T-helper 17 cell (primary cell): ENCODE measurements around the gene TRIM46. TPM values are rescaled to one million over a fixed set of nuclear protein-coding genes. Genes with fewer than 3 reads are reported as not detected.
"Not testable (repeated sequence)": the region's sequence is repeated elsewhere in the genome, so short reads cannot be mapped to it uniquely, and the experiment has no call there.

Experiments
- ATAC-seq: fragments of 150-1000 bp; cut with Tn5 transposase; 2 replicates; pipeline ENCODE4 v1.10.0; 2021; ENCODE audit warnings: mild to moderate bottlenecking, moderate library complexity
- DNase-seq, 3 donors: peaks; one replicate each; pipeline versions ENCODE4 v3.0.0 to v3.0.0-alpha.2; 2020 to 2021
- H3K9me3 ChIP-seq: one replicate; pipeline ENCODE4 v1.7.0; 2013; ENCODE audit warnings: low read length, mild to moderate bottlenecking; ENCODE audit not compliant: control insufficient read depth, poor library complexity, severe bottlenecking
- H3K27ac Mint-ChIP-seq: one replicate; pipeline ENCODE4 v1.8.0; 2022; ENCODE audit warnings: mild to moderate bottlenecking, moderate library complexity, mixed read lengths
- H3K27me3 Mint-ChIP-seq: one replicate; pipeline ENCODE4 v1.8.0; 2022; ENCODE audit warnings: mixed read lengths
- H3K36me3 Mint-ChIP-seq: one replicate; pipeline ENCODE4 v1.8.0; 2022; ENCODE audit warnings: low read depth, mixed read lengths
- H3K4me1 Mint-ChIP-seq: one replicate; pipeline ENCODE4 v1.8.0; 2022; ENCODE audit warnings: mild to moderate bottlenecking, mixed read lengths
- H3K4me3 Mint-ChIP-seq: one replicate; pipeline ENCODE4 v1.8.0; 2022; ENCODE audit warnings: mild to moderate bottlenecking, moderate library complexity, mixed read lengths
- total RNA-seq, 4 donors: library from RNA in 2 of 4; stranded (reverse) in 2 of 4; gene quantifications; one replicate each; pipeline ENCODE4 v1.2.3 and lab custom pipeline; 2022 to 2026

The TRIM46 gene
- total RNA-seq, 2 donors from 2014 or later, result 9.8 to 12.7 TPM

GRCh38 chr1:155202198-155202597 is 28.5 kb downstream of the TRIM46 start:
- Mint-ChIP-seq H3K27ac (no peak overlapping the region), H3K4me1 (peaks cover 7% of the 10 kb centered on the region), H3K36me3 (no peaks in the 10 kb centered on the region), H3K27me3 (no peaks in the 10 kb centered on the region), H3K4me3 (no peak overlapping the region)
- no peaks in the 10 kb centered on the region for H3K9me3 ChIP-seq
- DNase-seq, result no peak
- no peak for ATAC-seq

GRCh38 chr1:155202731-155203515 is 29.3 kb downstream of the TRIM46 start:
- ATAC-seq (no peak), DNase-seq (no peak)
- no peak overlapping the region for H3K27ac Mint-ChIP-seq
- H3K36me3 Mint-ChIP-seq, result no peaks in the 10 kb centered on the region
- H3K4me3 Mint-ChIP-seq, result no peak overlapping the region
- no peaks in the 10 kb centered on the region for H3K9me3 ChIP-seq
- H3K27me3 Mint-ChIP-seq, result no peaks in the 10 kb centered on the region
- H3K4me1 Mint-ChIP-seq, result peaks cover 11% of the 10 kb centered on the region

- Mint-ChIP-seq H3K27ac (no peak overlapping the region), H3K36me3 (no peaks in the 10 kb centered on the region), H3K4me1 (peaks cover 21% of the 10 kb centered on the region), H3K4me3 (no peak overlapping the region), H3K27me3 (no peaks in the 10 kb centered on the region)
- DNase-seq (no peak), ATAC-seq (no peak)
- no peaks in the 10 kb centered on the region for H3K9me3 ChIP-seq
Measured at GRCh38 chr1:155205035-155205434, 31.4 kb downstream of the TRIM46 start.

GRCh38 chr1:155205969-155206593 is 32.4 kb downstream of the TRIM46 start:
- no peak for DNase-seq

GRCh38 chr1:155206891-155207805 is 33.5 kb downstream of the TRIM46 start:
- peak; percentile 39 for ATAC-seq
- H3K4me1 Mint-ChIP-seq, result peaks cover 24% of the 10 kb centered on the region
- H3K9me3 ChIP-seq, result no peaks in the 10 kb centered on the region
- H3K4me3 Mint-ChIP-seq, result peak overlapping the region; percentile 91
- DNase-seq, result peak; percentile 80 to 95 (median 81)
- no peaks in the 10 kb centered on the region for H3K27me3 Mint-ChIP-seq
- H3K27ac Mint-ChIP-seq, result peak overlapping the region; percentile 98
- peaks cover 2% of the 10 kb centered on the region for H3K36me3 Mint-ChIP-seq

More at GRCh38 chr1:155205969-155206593, 32.4 kb downstream of the TRIM46 start:
- Mint-ChIP-seq H3K27me3 (no peaks in the 10 kb centered on the region), H3K4me3 (no peak overlapping the region), H3K27ac (no peak overlapping the region), H3K4me1 (peaks cover 24% of the 10 kb centered on the region), H3K36me3 (no peaks in the 10 kb centered on the region)
- no peaks in the 10 kb centered on the region for H3K9me3 ChIP-seq
- ATAC-seq, result no peak

GRCh38 chr1:155207806-155208540 is 34.3 kb downstream of the TRIM46 start, which contains the start of gene THBS3:
Gene THBS3 (minus strand): TSS chr1:155207897. CDS start chr1:155207876, 21 bp downstream.
- DNase-seq (no peak), ATAC-seq (no peak)
- peaks cover 2% of the 10 kb centered on the region for H3K36me3 Mint-ChIP-seq
- no peaks in the 10 kb centered on the region for H3K9me3 ChIP-seq
- H3K4me1 Mint-ChIP-seq, result peaks cover 24% of the 10 kb centered on the region
- H3K27me3 Mint-ChIP-seq, result no peaks in the 10 kb centered on the region
- peak within 1 kb of the TSS; percentile 91 for H3K4me3 Mint-ChIP-seq
- peak within 1 kb of the TSS; percentile 98 for H3K27ac Mint-ChIP-seq

GRCh38 chr1:155208541-155209311 is 35.1 kb downstream of the TRIM46 start, which contains the start of gene MTX1:
Gene MTX1 (plus strand): TSS chr1:155208695. CDS start chr1:155208805, 110 bp downstream.
- H3K4me3 Mint-ChIP-seq, result peak within 1 kb of the TSS; percentile 91
- H3K27ac Mint-ChIP-seq, result peak within 1 kb of the TSS; percentile 98
- DNase-seq (peak; percentile 88 to 90 (median 89)), ATAC-seq (peak; percentile 85)
- peaks cover 2% of the 10 kb centered on the region for H3K36me3 Mint-ChIP-seq
- no peaks in the 10 kb centered on the region for H3K9me3 ChIP-seq
- H3K4me1 Mint-ChIP-seq, result peaks cover 24% of the 10 kb centered on the region
- no peaks in the 10 kb centered on the region for H3K27me3 Mint-ChIP-seq

GRCh38 chr1:155209312-155209721 is 35.7 kb downstream of the TRIM46 start:
- no peaks in the 10 kb centered on the region for H3K9me3 ChIP-seq
- H3K4me1 Mint-ChIP-seq, result peaks cover 24% of the 10 kb centered on the region
- DNase-seq, result no peak
- H3K27me3 Mint-ChIP-seq, result no peaks in the 10 kb centered on the region
- peak overlapping the region; percentile 91 for H3K4me3 Mint-ChIP-seq
- peak overlapping the region; percentile 98 for H3K27ac Mint-ChIP-seq
- H3K36me3 Mint-ChIP-seq, result peaks cover 2% of the 10 kb centered on the region
- ATAC-seq, result no peak

- Mint-ChIP-seq H3K4me1 (peaks cover 32% of the 10 kb centered on the region), H3K27me3 (no peaks in the 10 kb centered on the region), H3K27ac (peak overlapping the region; percentile 98), H3K4me3 (peak overlapping the region; percentile 36), H3K36me3 (peaks cover 2% of the 10 kb centered on the region)
- DNase-seq (no peak), ATAC-seq (no peak)
- no peaks in the 10 kb centered on the region for H3K9me3 ChIP-seq
Measured at GRCh38 chr1:155210314-155211104, 36.9 kb downstream of the TRIM46 start.

GRCh38 chr1:155211381-155212050 is 37.9 kb downstream of the TRIM46 start:
- Mint-ChIP-seq H3K4me1 (peaks cover 33% of the 10 kb centered on the region), H3K27ac (peak overlapping the region; percentile 98)
- H3K4me3 Mint-ChIP-seq, H3K36me3 Mint-ChIP-seq, DNase-seq, H3K27me3 Mint-ChIP-seq, H3K9me3 ChIP-seq, ATAC-seq: not testable (repeated sequence)

- H3K27me3 Mint-ChIP-seq, H3K9me3 ChIP-seq, H3K4me3 Mint-ChIP-seq, ATAC-seq, DNase-seq, H3K27ac Mint-ChIP-seq, H3K36me3 Mint-ChIP-seq: not testable (repeated sequence)
- H3K4me1 Mint-ChIP-seq, result peaks cover 30% of the 10 kb centered on the region
Measured at GRCh38 chr1:155212051-155212440, 38.4 kb downstream of the TRIM46 start.
